Vagina (tissue), 2 donors: Measurements from ENCODE around the gene OR4C13. TPM values are rescaled to one million over a fixed set of nuclear protein-coding genes. Genes with fewer than 3 reads are reported as not detected.
"Not testable (repeated sequence)": the region's sequence is repeated elsewhere in the genome, so short reads cannot be mapped to it uniquely, and the experiment has no call there.

ENCODE experiments used
- DNase-seq, 2 donors: peaks; one replicate each; pipeline ENCODE4 v3.0.0-alpha.2; 2017; ENCODE audit errors: extremely low spot score in 2 of 2
- H3K27ac ChIP-seq: fragments of 200-600 bp; sonication (generic); one replicate; pipeline ENCODE4 v1.5.1; 2019
- H3K27me3 ChIP-seq: fragments of 200-600 bp; sonication (generic); one replicate; pipeline ENCODE4 v1.5.1; 2019
- H3K36me3 ChIP-seq, 2 donors: fragments of 200-600 bp; sonication (generic); one replicate each; pipeline ENCODE4 v1.5.1; 2017 to 2019
- H3K4me1 ChIP-seq: fragments of 200-600 bp; sonication (generic); one replicate; pipeline ENCODE4 v1.5.1; 2019
- H3K4me3 ChIP-seq, 2 donors: fragments of 200-600 bp; sonication (generic); 1 replicate in 1 of 2; 2 replicates in 1 of 2; pipeline ENCODE4 v1.5.1; 2016 to 2019
- H3K9me3 ChIP-seq: fragments of 200-600 bp; sonication (generic); one replicate; pipeline ENCODE4 v1.5.1; 2019
- POLR2A ChIP-seq, 2 donors: fragments of 450-650 bp; IDR thresholded peaks; one replicate each; pipeline ENCODE4 v1.6.1; 2017; ENCODE audit warnings: antibody characterized with exemption in 2 of 2, mild to moderate bottlenecking in 2 of 2, moderate library complexity in 2 of 2
- POLR2AphosphoS5 ChIP-seq, 2 donors: sonication (generic); formaldehyde crosslinking; IDR thresholded peaks; one replicate each; pipeline ENCODE4 v1.9.0; 2017; ENCODE audit warnings: antibody characterized with exemption in 2 of 2, mild to moderate bottlenecking in 2 of 2, low read depth in 1 of 2; ENCODE audit not compliant: insufficient read depth in 1 of 2
- intact Hi-C: fragments of 100-400 bp; cut with DNase I; formaldehyde crosslinking; loops from one replicate; pipeline ENCODE4 v1.15.1; 2023
- total RNA-seq: library from RNA; depleted of rRNA; stranded (reverse); fragments of >200 nt; gene quantifications from one replicate; pipeline ENCODE4 v1.2.3, GENCODE V29; 2016
- TF ChIP-seq, protein P1 (sequence below), 3 experiments: fragments of 450-650 bp in 2 of 3; fragments of 200-600 bp in 1 of 3; sonication (generic) in 1 of 3; IDR thresholded peaks; one replicate each; pipeline ENCODE4 v1.5.1; 2017 to 2019; ENCODE audit warnings: antibody characterized with exemption in 3 of 3, mild to moderate bottlenecking in 2 of 3, moderate library complexity in 2 of 3

OR4C13 gene
- not detected for total RNA-seq

DNA sequence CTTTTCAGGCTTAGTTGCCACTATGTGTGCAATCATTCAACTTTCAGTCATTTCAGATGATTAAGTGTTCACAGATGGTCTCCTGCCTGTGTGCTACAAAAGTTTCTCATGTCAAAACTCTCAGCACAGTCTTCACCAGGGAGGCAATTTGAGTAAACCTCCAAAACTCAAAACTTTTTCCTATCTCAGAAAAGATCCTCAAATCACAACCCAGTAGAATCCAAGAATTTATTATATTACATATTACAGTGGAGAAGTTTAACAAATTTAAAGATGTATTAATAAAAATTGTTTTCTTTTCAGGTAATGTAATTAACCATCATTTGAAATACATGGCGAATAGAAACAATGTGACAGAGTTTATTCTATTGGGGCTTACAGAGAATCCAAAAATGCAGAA is at the start of gene OR4C13:
Gene OR4C13 (plus strand): TSS at position 301 of the 400 bp plus-strand sequence. CDS start 32 bp downstream, at position 333.
- H3K4me1 ChIP-seq: no peaks in the 10 kb centered on the region
- no peaks in the 10 kb centered on the region for H3K36me3 ChIP-seq
- intact Hi-C loops: no loop called here
- no peak within 1 kb of the TSS for H3K4me3 ChIP-seq
- H3K9me3 ChIP-seq: no peaks in the 10 kb centered on the region
- no peak for TF ChIP-seq POLR2AphosphoS5 (IDR thresholded peaks at IDR 0.05; ENCODE audit: insufficient read depth in 1 of 2, low read depth in 1 of 2)
- TF ChIP-seq, protein P1, sequence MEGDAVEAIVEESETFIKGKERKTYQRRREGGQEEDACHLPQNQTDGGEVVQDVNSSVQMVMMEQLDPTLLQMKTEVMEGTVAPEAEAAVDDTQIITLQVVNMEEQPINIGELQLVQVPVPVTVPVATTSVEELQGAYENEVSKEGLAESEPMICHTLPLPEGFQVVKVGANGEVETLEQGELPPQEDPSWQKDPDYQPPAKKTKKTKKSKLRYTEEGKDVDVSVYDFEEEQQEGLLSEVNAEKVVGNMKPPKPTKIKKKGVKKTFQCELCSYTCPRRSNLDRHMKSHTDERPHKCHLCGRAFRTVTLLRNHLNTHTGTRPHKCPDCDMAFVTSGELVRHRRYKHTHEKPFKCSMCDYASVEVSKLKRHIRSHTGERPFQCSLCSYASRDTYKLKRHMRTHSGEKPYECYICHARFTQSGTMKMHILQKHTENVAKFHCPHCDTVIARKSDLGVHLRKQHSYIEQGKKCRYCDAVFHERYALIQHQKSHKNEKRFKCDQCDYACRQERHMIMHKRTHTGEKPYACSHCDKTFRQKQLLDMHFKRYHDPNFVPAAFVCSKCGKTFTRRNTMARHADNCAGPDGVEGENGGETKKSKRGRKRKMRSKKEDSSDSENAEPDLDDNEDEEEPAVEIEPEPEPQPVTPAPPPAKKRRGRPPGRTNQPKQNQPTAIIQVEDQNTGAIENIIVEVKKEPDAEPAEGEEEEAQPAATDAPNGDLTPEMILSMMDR (IDR thresholded peaks at IDR 0.05): no peak
- no peak for TF ChIP-seq POLR2A (IDR thresholded peaks at IDR 0.05)
- no peaks in the 10 kb centered on the region for H3K27me3 ChIP-seq
- DNase-seq: no peak
- no peak within 1 kb of the TSS for H3K27ac ChIP-seq

DNA sequence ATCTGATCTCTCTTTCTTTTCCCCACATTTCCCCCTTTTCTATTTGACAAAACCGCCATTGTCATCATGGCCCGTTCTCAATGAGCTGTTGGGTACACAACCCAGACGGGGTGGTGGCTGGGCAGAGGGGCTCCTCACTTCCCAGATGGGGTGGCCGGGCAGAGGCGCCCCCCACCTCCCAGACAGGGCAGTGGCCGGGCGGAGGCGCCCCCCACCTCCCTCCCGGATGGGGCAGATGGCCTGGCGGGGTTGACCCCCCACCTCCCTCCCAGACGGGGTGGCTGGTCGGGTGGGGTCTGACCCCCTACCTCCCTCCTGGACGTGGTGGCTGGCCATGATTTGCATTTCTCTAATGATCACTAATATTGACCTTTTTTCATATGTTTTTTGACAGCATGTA is 40.7 kb upstream of the OR4C13 start:
- H3K27ac ChIP-seq, H3K4me1 ChIP-seq, H3K9me3 ChIP-seq, H3K36me3 ChIP-seq, DNase-seq, H3K27me3 ChIP-seq, H3K4me3 ChIP-seq, intact Hi-C loops: not testable (repeated sequence)

DNA sequence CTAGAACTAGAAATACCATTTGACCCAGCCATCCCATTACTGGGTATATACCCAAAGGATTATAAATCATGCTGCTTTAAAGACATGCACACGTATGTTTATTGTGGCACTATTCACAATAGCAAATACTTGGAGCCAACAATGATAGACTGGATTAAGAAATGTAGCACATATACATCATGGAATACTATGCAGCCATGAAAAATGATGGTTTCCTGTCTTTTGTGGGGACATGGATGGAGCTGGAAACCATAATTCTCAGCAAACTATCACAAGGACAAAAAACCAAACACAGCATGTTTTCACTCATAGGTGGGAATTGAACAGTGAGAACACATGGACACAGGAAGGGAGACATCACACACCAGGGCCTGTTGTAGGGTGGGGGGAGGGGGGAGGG is 3.5 kb upstream of the OR4C13 start:
- DNase-seq, H3K27ac ChIP-seq, H3K9me3 ChIP-seq, intact Hi-C loops, H3K4me1 ChIP-seq, H3K27me3 ChIP-seq, H3K36me3 ChIP-seq, H3K4me3 ChIP-seq: not testable (repeated sequence)

DNA sequence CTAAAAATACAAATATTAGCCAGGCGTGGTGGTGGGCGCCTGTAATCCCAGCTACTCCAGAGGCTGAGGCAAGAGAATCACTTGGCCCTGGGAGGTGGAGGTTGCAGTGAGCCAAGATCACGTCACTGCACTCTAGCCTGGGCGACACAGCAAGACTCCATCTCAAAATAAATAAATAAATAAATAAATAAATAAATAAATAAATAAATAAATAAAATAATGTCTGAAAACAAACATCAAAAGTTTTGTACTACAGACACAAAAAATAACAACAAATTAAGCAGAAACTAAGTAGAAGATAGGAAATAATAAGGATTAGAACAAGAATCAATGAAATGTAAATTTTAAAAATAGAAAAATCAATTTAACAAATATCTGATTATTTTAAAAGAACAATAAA is 21.2 kb downstream of the OR4C13 start:
- H3K27ac ChIP-seq, H3K9me3 ChIP-seq, H3K4me1 ChIP-seq, H3K36me3 ChIP-seq, H3K27me3 ChIP-seq, DNase-seq, H3K4me3 ChIP-seq, intact Hi-C loops: not testable (repeated sequence)

DNA sequence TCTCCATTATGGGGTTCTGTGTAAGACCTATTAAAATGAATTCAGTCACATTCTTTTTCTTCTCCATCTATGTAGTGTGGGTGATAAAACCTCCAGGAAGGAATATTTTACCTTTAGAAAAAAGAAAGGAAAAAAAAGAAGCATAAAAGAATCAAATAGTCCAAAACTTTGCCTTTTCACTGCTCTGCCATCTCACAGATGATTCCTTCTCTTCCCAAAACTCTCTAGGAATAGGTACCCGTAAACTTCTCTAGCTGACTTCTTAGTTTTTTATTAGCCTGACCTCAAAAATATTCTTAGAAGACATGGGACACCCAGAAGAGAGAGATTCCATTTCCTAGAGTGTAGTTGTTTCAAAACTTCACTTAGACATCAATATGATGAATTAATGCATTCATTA is 30.2 kb downstream of the OR4C13 start, which contains the start of gene OR4C12:
Gene OR4C12 (minus strand): TSS at position 101 of the 400 bp plus-strand sequence. CDS start 34 bp downstream, at position 67.
- H3K4me3 ChIP-seq, H3K9me3 ChIP-seq, DNase-seq, H3K27me3 ChIP-seq, H3K36me3 ChIP-seq, intact Hi-C loops, H3K27ac ChIP-seq, H3K4me1 ChIP-seq: not testable (repeated sequence)

DNA sequence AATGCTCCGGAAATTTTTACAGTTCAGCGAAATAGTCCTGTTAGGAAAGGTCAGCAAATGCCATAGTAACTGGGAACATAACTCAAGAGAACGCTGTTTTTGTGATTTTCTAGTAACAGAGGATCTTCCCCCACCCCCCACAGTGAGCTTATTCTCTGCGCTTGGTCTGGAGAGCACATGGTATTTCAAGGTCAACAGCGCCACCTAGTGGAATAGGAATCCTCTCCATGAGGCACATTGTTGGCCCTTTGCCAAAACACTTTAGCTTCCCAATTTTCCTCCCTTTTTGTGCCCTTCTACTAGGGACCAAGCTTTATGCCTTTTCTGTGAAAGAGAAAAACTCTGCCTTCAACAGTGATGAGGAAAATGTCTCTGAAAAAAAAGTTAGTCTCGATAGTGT is 43.4 kb downstream of the OR4C13 start:
- Histone ChIP-seq H3K27ac (no peak overlapping the region), H3K4me3 (no peak overlapping the region), H3K36me3 (no peaks in the 10 kb centered on the region), H3K9me3 (no peaks in the 10 kb centered on the region), H3K4me1 (no peaks in the 10 kb centered on the region), H3K27me3 (no peaks in the 10 kb centered on the region)
- intact Hi-C loops: no loop called here
- TF ChIP-seq POLR2AphosphoS5 (IDR thresholded peaks at IDR 0.05; ENCODE audit: insufficient read depth in 1 of 2, low read depth in 1 of 2) (no peak), POLR2A (IDR thresholded peaks at IDR 0.05) (no peak)
- TF ChIP-seq, protein P1 (IDR thresholded peaks at IDR 0.05): no peak
- no peak for DNase-seq

Other genes starting within 250 kb of the OR4C13 start
- not detected for gene OR4C12, start 30.1 kb downstream of the OR4C13 start, total RNA-seq
- gene OR4C45, start 80.5 kb downstream of the OR4C13 start, total RNA-seq: not detected